Prostate gland (tissue), 2 donors: ENCODE data around the gene PET100. TPM values are rescaled to one million over a fixed set of nuclear protein-coding genes. Genes with fewer than 3 reads are reported as not detected.

Experiments used
- DNase-seq: peaks from one replicate; pipeline ENCODE4 v3.0.0-alpha.2; 2019; ENCODE audit warnings: low spot score
- H3K27ac ChIP-seq, 2 donors: fragments of 200-600 bp; sonication (generic); 2 replicates each; pipeline ENCODE4 v1.5.1; 2017 to 2019
- H3K27me3 ChIP-seq: fragments of 200-600 bp; sonication (generic); replicated peaks from 2 replicates; pipeline ENCODE4 v1.5.1; 2019; ENCODE audit not compliant: insufficient read depth
- H3K36me3 ChIP-seq, 2 donors: fragments of 200-600 bp; sonication (generic); 1 replicate in 1 of 2; 2 replicates in 1 of 2; pipeline versions ENCODE4 v1.5.1 to v1.8.1; 2017 to 2019
- H3K4me1 ChIP-seq: fragments of 200-600 bp; sonication (generic); replicated peaks from 2 replicates; pipeline ENCODE4 v1.5.1; 2019
- H3K4me3 ChIP-seq, 2 donors: fragments of 200-600 bp; sonication (generic); 2 replicates each; pipeline ENCODE4 v1.5.1; 2017 to 2019
- H3K9me3 ChIP-seq: fragments of 200-600 bp; sonication (generic); 2 replicates; pipeline ENCODE4 v1.5.1; 2017
- POLR2A ChIP-seq: fragments of 450-650 bp; IDR thresholded peaks from one replicate; pipeline ENCODE4 v1.6.1; 2016; ENCODE audit warnings: antibody characterized with exemption, mild to moderate bottlenecking
- POLR2AphosphoS5 ChIP-seq: sonication (generic); formaldehyde crosslinking; IDR thresholded peaks from one replicate; pipeline ENCODE4 v1.6.1; 2017; ENCODE audit warnings: antibody characterized with exemption
- WGBS: methylation state at CpG from one replicate; pipeline ENCODE4 v1.1.5; 2018; 5-methylcytosine and 5-hydroxymethylcytosine counted together
- intact Hi-C: fragments of 100-400 bp; cut with DNase I; formaldehyde crosslinking; loops from one replicate; pipeline ENCODE4 v1.14.2; 2022
- total RNA-seq, 2 donors: library from RNA; depleted of rRNA; stranded (reverse); fragments of >200 nt; gene quantifications; one replicate each; pipeline ENCODE4 v1.1.0, GENCODE V29; 2016
- TF ChIP-seq, protein P1 (sequence below), 4 experiments: fragments of 200-600 bp in 2 of 4; fragments of 450-650 bp in 2 of 4; sonication (generic) in 2 of 4; IDR thresholded peaks; 1 replicate in 3 of 4; 2 replicates in 1 of 4; pipeline ENCODE4 v1.5.1; 2016 to 2019; ENCODE audit warnings: antibody characterized with exemption in 4 of 4, mild to moderate bottlenecking in 2 of 4, moderate library complexity in 2 of 4

PET100 gene
- total RNA-seq, 2 donors from 2014 or later = 7.7 to 60.4 TPM

GRCh38 chr19:7636691-7637373, 7.2 kb downstream of the PET100 start, which contains the start of gene STXBP2:
STXBP2 (plus strand) TSS chr19:7637110; CDS start chr19:7637150, 40 bp downstream.
- H3K4me3 ChIP-seq = peak within 1 kb of the TSS; percentile 54 to 68
- 7% methylated on average over 56 of the region's 61 CpGs for WGBS
- intact Hi-C loops = loop anchor here (10.0 kb wide), 1 partner anchor 542 kb away; no protein-coding TSS in a partner anchor
- H3K27me3 ChIP-seq = no peaks in the 10 kb centered on the region
- no peaks in the 10 kb centered on the region for H3K9me3 ChIP-seq
- no peaks in the 10 kb centered on the region for H3K36me3 ChIP-seq
- peak within 1 kb of the TSS; percentile 82 to 85 for H3K27ac ChIP-seq
- peak; percentile 86 for DNase-seq
- peak; percentile 83 for TF ChIP-seq POLR2A
- TF ChIP-seq POLR2AphosphoS5 = peak; percentile 60
- TF ChIP-seq, protein P1, sequence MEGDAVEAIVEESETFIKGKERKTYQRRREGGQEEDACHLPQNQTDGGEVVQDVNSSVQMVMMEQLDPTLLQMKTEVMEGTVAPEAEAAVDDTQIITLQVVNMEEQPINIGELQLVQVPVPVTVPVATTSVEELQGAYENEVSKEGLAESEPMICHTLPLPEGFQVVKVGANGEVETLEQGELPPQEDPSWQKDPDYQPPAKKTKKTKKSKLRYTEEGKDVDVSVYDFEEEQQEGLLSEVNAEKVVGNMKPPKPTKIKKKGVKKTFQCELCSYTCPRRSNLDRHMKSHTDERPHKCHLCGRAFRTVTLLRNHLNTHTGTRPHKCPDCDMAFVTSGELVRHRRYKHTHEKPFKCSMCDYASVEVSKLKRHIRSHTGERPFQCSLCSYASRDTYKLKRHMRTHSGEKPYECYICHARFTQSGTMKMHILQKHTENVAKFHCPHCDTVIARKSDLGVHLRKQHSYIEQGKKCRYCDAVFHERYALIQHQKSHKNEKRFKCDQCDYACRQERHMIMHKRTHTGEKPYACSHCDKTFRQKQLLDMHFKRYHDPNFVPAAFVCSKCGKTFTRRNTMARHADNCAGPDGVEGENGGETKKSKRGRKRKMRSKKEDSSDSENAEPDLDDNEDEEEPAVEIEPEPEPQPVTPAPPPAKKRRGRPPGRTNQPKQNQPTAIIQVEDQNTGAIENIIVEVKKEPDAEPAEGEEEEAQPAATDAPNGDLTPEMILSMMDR (IDR thresholded peaks at IDR 0.05) = peak in 2 of 4 experiments; percentile 45 to 56
- H3K4me1 ChIP-seq = no peaks in the 10 kb centered on the region

DNA sequence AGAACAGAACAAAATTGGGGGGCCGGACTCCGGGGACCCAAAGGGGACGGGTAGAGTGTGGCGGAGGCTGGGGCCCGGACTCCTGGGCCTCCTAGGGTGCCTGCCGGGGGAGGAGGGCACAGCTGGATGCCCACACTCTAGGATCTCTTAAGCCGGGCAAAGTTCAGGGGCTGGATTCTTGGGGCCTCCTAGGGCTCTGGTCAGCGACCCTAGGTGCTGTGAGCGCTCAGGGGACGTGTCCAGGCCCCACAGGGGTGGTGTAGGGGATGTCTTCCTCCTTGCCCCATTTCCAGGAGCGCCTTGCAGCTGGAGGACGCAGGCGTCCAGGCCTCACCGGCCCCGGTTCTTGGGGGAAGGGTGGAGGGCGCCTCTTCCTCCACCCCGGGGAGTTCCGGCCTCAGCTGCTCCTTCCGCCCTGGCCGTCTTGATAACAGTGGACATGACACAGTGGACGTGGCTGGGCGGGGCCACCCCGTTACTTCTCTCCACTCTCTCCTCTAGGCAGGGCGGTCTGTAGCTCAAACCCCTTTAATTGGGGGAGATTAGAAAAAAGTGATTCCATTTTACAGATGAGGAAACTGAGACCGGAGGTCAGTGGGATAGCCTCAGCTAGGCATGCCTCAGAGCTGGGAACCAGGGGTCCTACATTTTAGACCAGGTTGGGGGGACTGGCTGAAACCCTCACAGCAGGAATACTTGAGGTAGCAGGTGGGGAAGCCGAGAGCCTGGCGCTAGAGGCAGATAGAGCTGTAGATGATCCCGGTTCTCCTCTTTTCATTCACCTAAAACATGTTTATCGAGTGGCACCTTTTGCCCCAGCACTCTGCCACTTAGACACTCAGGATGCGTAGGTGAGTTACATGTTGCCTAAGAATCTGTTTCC, 8.0 kb downstream of the PET100 start:
- peak overlapping the region; percentile 82 to 85 for H3K27ac ChIP-seq
- H3K36me3 ChIP-seq = no peaks in the 10 kb centered on the region
- peak overlapping the region; percentile 54 to 68 for H3K4me3 ChIP-seq
- intact Hi-C loops = loop anchor here (10.0 kb wide), 1 partner anchor 543 kb away; no protein-coding TSS in a partner anchor
- 35% methylated on average over 27 of the region's 30 CpGs for WGBS
- H3K27me3 ChIP-seq = no peaks in the 10 kb centered on the region
- H3K9me3 ChIP-seq = no peaks in the 10 kb centered on the region
- TF ChIP-seq, protein P1 (IDR thresholded peaks at IDR 0.05) = no peak
- TF ChIP-seq POLR2A (no peak), POLR2AphosphoS5 (no peak)
- DNase-seq = peak; percentile 33
- no peaks in the 10 kb centered on the region for H3K4me1 ChIP-seq

- Histone ChIP-seq H3K4me3 (no peak overlapping the region), H3K36me3 (no peaks in the 10 kb centered on the region), H3K27me3 (no peaks in the 10 kb centered on the region), H3K9me3 (no peaks in the 10 kb centered on the region), H3K27ac (no peak overlapping the region), H3K4me1 (no peaks in the 10 kb centered on the region)
- WGBS = 69% methylated on average over 11 of the region's 12 CpGs
- intact Hi-C loops = loop anchor here (10.0 kb wide), 1 partner anchor 544 kb away; no protein-coding TSS in a partner anchor
- TF ChIP-seq, protein P1 (IDR thresholded peaks at IDR 0.05) = no peak
- TF ChIP-seq POLR2A (no peak), POLR2AphosphoS5 (no peak)
- no peak for DNase-seq
Observed at GRCh38 chr19:7638802-7639465, 9.3 kb downstream of the PET100 start.

DNA sequence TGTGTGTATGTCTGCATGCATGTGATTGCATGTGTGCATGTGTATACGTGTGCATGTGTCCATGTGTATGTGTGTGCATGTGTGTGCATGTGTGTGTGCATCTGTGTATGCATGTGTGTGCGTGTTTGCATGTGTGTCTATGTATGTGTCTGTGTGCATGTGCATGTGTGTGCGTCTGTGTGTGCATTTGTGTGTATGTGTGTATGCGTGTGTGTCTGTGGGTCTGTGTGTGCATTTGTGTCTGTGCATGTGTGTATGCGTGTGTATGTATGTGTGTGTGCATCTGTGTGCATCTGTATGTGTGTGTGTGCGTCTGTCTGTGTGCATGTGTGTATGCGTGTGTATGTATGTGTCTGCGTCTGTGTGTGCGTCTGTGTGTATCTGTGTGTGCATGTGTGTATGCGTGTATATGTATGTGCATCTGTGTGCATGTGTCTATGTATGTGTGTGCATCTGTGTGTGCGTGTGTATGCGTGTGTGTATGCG, 10.3 kb downstream of the PET100 start:
- WGBS = 91% methylated on average over 13 of the region's 13 CpGs
- Histone ChIP-seq H3K36me3 (no peaks in the 10 kb centered on the region), H3K9me3 (no peaks in the 10 kb centered on the region), H3K27me3 (no peaks in the 10 kb centered on the region), H3K4me1 (no peaks in the 10 kb centered on the region), H3K4me3 (no peak overlapping the region), H3K27ac (no peak overlapping the region)
- intact Hi-C loops = loop anchor here (10.0 kb wide), 1 partner anchor 545 kb away; no protein-coding TSS in a partner anchor
- no peak for DNase-seq
- TF ChIP-seq, protein P1 (IDR thresholded peaks at IDR 0.05) = no peak
- TF ChIP-seq POLR2AphosphoS5 = no peak
- TF ChIP-seq POLR2A = no peak
